COR-L47 (cell line): ENCODE measurements around the gene PLEK.

Experiments used
- DNase-seq: peaks from one replicate; lab custom pipeline; 2025; lab: John Stamatoyannopoulos, UW

Gene PLEK

DNA sequence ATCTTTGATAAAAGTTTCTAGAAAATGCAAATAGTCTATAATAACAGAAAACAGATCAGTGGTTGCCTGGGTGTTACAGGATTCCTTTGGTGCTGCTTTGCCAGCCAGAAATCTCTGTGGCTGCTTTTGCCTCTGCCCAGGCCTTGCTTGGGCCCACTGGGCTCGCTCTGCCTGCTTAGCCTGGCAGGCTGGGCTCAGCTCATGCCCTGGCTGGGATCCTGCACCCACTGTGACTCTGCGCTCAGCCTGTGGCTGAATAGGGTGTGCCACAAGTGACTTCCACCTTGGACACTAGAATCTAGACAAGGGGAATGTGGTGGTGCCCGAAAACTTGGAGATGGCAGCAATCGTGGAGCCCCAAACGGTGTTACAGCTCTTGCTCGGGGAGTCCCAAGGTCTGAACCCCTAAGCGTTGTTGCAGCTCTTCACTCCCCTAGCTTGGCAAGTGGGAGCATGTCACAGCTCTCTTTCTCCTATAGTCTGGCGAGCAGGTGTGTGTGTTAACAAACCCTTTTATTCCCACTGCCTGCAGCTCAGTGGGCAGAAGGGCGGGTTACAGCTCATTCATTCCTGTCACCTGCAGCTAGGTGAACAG, 51.1 kb downstream of the PLEK start:
- no peak for DNase-seq

DNA sequence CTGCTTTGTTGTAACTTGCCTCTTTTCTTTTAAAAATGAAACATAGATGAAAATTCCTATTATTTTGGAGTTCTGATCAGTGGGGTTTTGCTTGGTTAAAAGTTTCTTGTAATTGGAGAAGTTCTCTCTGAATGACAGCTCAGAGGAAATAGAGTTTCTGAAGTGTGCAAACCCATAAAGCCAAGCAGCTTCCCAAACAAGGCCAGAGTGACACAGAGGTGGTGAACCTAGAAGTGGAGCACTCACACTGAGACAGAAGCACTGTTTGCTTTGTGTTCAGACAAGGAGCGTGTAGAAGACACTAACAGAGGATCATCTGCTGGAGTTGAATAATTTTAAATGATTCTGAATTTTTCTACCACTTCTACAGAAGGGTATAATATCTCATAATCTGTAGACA, 52.8 kb downstream of the PLEK start:
- DNase-seq = no peak

DNA sequence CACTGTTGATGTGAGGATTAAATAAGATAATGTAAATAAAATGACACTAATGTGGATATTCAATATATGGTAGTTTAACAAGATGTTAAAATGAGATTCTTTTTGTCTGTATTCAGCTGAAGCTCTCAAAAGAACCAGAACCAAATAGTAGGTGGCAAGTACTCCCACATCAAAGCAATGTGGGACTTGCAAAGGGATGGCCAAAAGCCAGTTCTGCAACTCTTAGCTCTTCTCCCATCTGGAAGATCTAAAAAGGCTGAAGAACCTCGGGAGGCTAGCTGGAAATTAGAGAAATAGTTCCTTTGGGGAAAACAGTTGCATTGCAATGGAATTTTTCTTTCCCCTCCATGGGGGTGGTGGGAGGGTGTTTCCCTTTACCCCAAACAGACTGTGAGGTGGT, 53.3 kb downstream of the PLEK start:
- DNase-seq = no peak

DNA sequence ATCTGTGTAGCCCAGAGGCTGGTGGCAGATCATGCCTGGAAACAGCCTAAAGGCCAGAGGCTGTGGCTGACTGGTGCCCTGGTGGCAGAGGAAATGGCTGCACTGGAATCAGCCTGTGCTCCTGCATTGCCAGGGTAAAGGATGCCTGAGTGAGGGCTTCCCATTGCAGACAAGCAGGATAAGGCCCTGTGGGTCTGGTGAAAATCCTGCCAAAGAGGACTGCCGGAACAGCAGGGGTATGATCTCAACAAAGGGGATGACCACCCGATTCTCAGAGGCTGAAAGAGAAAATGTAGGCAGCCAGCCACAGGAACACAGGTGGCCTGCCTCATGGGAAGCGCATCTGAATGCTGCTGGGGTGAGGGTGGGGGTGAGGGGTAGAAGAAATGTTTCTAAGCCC, 53.8 kb downstream of the PLEK start:
- DNase-seq = no peak

DNA sequence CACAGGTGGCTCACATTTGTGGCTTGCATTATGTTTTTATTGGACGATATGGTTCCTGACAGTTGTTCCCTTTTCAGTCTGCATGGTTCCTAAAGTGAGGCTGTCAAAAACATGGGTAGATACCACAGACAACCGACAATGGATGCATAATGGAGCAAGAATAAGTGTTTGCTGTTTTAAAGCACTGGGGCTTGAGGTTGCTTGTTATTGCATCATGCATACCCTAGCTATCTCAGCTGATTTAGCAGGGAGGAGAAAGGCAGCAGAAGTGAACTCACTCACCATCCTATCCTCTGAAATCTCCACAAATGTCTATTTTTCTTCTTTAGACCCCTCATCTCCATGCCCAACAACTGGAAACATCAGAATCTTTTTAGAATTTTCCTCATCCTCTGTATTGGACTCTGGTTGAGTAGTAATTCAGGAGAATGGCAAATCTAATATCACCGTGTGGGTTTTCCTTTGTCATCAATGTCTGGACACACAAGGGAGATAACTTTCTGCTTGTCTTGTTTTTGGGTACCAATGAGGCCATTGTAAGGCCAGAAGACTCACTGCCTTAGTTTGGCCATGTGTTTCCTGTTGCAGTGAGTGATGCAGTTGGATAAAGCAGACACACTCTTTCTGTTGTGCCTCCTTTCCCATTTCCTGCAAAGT, 55.3 kb downstream of the PLEK start:
- no peak for DNase-seq

DNA sequence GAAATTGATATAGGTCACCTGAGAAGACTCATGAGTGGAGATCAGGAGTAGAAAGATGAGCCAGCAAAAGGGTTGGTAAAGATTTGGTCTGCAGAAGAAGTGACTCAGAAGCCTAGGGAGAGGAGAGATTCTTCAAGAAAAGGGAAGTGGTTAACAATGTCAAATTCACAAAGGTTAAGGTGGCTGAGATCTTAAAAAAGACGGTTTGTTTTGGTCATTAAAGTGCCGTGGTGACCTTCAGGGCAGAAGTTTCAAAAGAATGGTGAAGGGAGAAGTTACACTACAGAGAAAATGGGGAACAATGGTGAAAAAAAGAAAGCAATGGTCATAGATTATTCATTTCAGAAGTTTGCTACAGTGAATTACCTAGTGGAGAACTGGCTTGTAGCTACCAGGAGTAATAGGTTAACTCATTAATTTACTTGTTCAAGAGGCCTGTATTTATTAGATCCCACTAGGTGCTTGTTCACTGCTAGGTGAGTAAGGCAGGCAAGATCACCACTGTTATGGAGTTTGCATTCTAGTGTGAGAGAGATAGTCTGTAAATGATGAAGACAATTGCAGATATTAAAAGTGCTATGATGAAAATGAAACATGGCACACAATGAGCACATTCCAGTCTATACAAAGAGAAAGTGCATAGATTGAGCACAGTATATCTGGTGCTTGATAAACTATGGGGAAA, 59.0 kb downstream of the PLEK start:
- DNase-seq = no peak

DNA sequence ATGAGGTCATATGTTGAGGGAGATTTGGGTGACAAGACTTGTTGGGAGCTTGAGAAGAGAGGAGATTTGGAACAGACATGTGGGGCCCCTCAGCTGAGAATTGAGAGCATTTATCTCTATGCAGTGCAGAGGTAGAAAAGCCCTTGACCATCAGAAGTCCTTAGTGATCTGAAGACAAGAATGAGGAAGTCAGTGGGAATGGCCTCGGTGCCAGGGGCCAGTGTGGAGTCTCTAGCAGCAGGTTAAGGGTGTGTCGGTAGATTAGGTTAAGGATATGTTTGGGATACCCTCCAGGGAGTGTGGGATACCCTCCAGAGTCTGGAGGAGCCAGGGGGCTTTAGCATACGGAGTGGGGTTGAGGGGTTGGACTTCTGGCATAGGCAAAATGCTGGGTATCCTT, 60.4 kb downstream of the PLEK start:
- DNase-seq = no peak

DNA sequence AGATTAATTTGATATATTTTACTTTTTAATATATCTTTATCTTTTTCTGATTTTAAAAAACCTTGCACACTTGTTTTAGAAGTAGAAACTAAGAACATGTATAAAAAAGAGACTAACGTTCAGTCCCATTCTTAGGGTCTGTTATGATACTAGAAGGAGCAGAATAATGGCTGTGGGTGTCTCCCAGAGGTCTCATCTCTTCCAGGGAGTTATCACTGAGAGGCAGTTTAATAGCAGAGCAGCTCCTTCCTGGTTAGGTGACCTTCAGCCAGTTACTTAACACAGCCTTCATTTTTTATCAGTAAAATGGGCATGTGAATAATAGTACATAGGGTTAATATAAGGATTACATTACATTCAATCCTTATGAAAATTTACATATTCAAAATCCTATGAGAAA, 61.4 kb downstream of the PLEK start:
- DNase-seq = no peak

DNA sequence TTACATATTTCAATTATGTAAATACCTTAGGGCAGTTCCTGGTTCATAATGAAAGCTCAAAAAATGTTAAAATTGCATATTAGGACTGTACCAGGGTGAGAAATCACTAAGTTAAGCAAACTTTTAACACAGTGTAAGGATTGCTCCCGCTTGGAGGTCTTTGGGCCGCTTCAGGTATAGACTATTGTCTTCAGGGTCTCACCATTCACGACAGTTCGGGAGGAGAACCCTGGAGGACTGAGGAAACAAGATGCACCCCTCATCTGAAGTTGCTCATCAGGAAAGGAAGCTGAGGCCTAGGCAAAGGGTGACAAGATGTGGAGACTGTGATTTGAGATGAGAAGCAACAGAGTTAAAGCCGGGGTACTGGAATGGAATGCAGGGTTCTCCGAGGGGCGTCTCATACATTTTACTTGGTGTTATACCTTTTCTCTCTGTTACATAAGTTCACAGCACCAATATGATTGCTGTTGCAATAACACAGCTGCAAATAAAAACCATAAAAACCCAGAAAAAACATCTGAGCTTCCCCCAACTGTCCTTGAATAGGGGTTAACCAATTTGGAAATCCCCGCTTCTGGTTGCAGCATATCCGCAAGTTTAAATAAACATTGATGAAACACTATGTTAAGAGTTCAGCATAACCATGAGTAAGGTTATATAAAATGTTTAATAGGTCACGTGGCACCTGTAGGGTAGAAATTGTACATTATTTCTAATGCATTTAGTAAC, 61.9 kb downstream of the PLEK start:
- no peak for DNase-seq

DNA sequence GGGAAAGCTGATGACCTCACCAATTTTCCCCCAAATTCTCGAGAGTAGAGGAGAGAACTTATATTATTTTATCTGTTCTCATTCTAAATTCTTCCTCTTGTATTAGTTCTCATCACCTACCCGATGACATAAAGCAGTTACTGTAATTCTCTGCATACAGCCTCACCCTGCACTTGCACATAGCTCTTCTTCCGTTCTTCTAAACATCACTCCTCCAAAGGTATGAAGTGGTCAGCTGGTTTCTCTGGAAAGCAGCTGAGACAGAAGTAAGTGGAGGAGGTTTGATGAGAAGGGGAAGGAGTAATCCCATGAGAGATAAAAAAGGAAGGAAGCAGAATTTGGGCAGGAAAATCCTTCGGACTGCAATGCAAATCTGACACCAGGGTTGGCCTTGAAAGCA, 63.0 kb downstream of the PLEK start:
- no peak for DNase-seq

DNA sequence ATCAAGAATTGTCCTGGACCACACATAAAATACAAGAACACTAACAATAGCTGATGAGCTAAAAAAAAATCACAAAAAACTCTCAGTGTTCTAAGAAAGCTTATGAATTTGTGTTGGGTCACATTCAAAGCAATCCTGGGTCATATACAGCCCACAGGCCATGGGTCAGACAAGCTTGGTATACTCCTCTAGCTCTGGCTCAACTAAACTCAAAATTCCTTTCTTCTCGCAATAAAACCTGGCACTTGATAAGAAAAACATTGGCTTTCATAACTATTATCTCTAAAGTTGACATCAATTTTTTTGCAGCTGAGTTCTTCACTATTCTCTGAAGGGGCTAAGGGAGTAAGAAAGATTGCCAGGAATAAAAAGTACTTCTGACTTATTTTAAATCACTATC, 63.7 kb downstream of the PLEK start:
- no peak for DNase-seq

DNA sequence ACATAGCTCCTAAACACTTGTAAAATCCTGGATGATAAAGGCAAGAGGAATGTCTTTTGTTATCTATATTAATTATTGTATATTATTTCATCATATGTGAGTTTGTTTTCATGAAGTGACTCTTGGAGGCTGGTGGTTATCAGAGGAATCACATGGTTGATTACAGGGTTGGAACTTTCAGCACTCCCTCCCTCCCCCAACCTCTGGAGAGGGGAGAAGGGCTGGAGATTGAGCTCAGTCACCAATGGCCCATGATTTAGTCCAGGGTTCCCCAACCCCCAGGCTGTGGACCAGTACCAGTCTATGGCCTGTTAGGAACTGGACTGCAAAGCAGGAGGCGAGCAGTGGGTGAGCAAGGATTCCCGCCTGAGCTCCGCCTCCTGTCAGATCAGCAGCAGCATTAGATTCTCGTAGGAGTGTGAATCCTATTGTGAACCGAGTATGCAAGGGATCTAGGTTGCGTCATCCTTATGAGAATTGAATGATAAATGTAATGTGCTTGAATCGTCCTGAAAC, 64.3 kb downstream of the PLEK start:
- no peak for DNase-seq

DNA sequence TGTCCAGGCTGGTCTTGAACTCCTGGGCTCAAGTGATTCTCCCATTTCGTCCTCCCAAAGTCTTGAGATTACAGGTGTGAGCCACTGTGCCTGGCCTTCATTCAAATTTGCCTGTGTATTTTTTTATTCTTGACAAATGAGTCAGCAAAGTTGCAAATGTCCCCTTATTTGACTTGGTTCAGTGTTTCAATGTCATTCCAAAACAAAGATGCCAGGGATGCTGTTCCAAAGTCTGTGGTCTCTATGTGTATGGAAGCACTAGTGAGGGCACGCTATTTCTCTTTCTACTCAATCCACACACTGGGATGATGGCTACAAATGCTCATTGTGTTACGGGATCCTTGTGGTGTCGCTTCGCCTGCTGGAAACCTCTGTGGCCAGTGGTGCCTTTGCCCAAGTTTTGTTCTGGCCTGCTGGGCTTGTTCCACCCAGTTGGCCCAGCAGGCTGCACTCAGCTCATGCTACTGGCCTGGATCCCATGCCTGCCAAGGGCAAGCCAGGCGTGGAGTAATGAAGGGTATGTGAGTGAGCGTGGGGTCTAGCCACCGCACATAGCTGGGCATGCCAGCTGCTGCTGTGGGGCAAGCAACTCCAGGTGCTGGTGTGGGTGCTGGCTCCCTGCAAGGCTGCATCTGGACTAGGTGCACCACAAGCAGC, 66.4 kb downstream of the PLEK start:
- DNase-seq = no peak

DNA sequence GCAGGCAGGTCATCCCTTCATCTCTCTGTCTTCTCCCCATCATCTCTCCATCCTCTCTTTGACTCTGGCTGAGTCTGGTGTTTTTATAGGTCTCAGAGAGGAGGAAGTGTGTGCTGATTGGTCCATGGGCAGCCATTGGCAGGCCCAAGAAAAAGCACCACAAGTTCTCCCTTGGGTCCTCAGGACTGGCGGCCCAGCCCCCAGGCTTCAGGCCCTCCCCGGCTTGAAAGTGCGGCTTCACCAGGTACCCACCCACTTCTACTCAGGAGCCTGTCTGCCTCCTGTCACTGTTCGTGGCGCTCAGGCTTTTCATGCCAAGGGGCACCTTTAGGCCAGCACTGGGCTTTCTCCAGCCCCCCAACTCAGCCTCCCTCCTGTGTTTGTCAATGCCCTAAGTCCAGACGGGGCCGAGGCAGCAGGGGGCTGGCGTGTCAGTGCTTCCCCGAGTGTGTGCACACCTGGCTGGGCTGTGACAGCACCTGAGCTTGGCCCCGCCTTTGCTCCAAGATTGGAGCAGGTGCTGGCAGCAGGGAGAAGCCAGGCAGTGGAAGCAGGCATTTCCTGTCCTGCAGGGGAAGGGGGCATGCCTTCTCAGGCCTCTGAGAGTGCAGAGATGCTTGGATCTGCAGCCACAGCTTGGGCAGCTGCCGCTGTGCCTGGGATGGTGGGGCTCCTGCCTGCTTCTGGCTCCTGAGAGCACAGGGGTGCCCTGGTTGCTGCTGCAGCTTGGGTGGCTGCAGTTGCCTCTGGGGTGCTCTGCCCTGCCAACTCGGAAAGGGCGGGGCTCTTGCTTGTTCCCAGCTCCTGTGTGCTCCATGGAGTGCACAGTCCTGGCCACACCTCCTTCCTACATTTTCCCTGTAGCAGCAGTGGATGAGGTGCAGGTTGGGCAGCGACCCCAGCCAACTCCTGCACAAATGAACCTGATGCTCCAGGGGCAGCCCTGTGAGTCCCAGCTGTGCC, 67.9 kb downstream of the PLEK start:
- DNase-seq = no peak

DNA sequence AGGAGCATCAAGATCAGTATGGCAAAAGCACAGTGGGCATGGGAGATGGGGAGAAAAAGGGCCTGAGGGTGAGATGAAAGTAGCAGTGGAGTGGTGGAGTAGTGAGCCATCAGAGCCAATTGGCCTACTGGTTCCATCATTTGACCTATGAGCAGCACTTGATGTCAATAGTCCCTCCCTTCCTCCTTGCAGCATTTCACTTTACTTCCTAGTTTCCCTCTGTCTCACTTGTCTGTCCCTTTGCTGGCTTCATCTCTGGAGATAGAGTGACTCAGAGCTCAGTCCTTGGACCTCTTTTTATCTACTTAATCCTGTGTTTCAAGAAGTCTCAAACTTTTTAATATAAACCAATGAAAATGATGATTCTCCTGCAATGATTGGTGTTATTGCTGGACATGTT, 69.9 kb downstream of the PLEK start:
- no peak for DNase-seq

DNA sequence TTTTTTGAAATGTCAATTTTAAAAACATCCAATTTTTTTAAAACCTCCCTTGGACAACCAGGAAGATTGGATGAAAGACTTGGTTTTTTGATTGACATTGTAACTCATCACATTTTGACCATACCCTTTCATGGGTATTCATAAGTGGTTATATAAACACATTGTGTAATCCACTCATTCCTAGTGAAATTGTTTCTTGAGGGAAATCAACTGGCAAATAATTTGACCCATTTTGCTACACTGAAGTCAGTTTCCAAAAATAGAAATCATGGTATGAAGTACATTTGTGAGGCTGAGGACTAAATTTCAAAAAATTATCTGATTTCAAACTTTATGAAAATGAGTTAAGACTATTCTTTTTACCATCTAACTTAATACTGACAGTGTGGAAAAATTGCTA, 70.5 kb downstream of the PLEK start:
- no peak for DNase-seq

DNA sequence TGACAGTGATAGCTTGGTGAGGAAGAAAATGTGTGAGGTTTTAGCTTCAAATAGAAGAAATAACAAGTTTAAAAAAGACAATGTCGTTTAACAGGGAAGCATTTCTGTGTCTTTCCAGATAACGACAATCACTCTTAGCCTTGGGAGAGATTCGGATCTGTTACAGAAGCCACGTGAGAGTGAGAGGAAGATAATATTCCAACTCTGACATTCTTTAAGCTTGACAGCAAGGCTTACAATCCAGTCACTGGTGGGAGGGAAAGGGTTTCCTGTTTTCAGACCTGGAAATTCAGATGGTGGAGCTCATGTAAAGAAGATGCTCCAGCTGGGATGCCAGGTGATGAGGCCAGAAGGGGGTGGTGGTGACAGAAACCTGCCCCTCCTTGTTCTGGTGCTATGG, 71.2 kb downstream of the PLEK start:
- no peak for DNase-seq

DNA sequence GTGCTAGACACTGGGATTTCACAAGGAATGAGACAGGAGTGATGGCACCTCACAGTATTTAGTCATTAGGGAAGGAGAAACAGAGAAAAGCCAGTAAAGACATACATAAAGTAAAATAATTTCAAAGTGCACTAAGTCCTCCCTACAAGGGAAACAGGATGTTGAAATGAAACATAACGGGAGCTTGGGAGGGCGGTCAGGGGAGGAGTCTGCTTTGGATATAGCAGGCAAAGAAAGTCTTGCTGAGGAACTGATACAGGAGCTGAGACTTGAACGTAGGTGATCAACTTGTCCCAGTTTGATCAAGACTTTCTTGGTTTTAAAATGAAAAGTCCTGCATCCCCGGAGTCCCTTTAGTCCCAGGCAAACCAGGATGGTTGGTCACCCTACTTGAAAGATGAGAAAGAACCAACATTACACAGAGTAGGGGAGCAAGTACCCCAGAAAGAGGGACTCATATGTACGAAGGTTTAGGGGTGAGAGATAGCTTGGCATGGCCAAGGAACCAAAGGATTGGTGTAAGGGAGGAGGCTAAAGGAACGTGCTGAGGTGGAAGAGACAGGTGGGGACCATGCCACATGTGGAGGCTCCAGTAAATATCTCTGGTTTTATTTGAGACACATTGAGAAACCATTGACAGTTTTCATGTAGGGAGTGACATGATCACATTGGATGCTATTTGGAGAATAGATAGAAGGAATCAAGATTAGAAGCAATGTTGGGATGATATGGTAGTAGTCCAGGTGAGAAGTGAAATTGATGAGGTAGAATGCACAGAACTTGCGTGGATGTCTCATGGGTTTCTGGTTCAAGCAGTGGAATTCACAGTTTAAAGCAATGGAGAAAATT, 73.6 kb downstream of the PLEK start:
- no peak for DNase-seq

DNA sequence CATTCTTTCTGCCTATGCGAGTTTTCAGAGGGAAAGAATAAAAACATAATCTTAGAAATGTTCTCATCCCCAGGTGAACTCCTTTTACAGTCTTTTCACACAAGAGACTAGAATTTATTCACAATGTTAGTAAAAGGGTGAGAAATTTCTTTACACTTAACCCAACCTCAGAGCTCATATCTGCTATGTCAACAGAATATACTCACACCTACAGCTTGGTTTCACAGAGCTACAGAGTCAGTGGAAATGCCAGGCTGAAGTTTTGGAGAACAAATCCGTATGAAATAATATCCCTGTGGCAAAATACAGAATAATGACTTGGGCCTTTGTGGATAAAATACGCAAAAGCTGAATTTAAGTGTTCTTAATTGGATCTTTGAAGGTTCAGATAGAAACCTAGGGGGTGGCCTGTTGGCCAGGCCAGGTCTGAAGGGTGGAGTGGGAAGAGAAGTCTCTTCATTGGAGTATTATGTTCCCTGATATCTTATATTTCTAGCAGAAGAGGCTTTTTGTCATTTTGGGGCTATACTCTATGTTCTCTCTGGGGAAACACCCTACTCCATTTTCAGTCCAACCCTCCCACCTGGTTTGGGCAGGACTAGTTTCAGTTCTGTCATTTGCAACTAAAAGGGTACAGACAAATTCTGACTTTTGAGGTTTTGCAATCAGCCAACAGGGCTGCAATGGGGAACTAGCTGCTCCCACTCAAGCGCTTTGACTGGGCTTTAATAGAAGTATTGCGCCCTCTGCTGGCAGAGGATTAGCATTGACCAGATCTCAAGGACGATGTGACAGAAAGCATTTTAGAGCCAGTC, 76.3 kb downstream of the PLEK start:
- DNase-seq = peak; percentile 83
